ENCODE data around the gene KLHL20. TPM values are rescaled to one million over a fixed set of nuclear protein-coding genes. Genes with fewer than 3 reads are reported as not detected.

The KLHL20 gene
- polyA plus RNA-seq, 1 donor from 2014 or later, result 33.2 TPM

- H3F3A ChIP-seq (ENCODE audit: insufficient read depth, low read length, poor library complexity, severe bottlenecking), result no peaks in the 10 kb centered on the region
- H3K9ac ChIP-seq (ENCODE audit: low read length), result no peak overlapping the region
- no peaks in the 10 kb centered on the region for H3K36me3 ChIP-seq (ENCODE audit: insufficient read depth, low read length)
- no peaks in the 10 kb centered on the region for H3K79me2 ChIP-seq (replicated peaks; ENCODE audit: insufficient read depth, low read length)
- no peak overlapping the region for H3K4me3 ChIP-seq (ENCODE audit: low read length)
- no peaks in the 10 kb centered on the region for H3K9me2 ChIP-seq (ENCODE audit: insufficient read depth, low read length)
- no peak overlapping the region for H3K27ac ChIP-seq (ENCODE audit: low read length)
- H4K20me1 ChIP-seq (ENCODE audit: insufficient read depth), result no peaks in the 10 kb centered on the region
- H3K27me3 ChIP-seq (ENCODE audit: insufficient read depth, low read depth, low read length), result no peaks in the 10 kb centered on the region
- no peak overlapping the region for H2AFZ ChIP-seq (ENCODE audit: low read depth, low read length)
- TF ChIP-seq RAD21 (conservative IDR thresholded peaks at IDR 0.05) (no peak), SMC3 (conservative IDR thresholded peaks at IDR 0.05; ENCODE audit: poor library complexity) (no peak), POLR2AphosphoS5 (IDR thresholded peaks at IDR 0.05) (no peak), MXI1 (conservative IDR thresholded peaks at IDR 0.05; ENCODE audit: poor library complexity, severe bottlenecking) (no peak), TAF1 (IDR thresholded peaks at IDR 0.05; ENCODE audit: low read depth) (no peak), EZH2 (IDR thresholded peaks at IDR 0.05; ENCODE audit: borderline replicate concordance, insufficient read depth, low read length, poor library complexity, severe bottlenecking) (no peak), EP300 (conservative IDR thresholded peaks at IDR 0.05; ENCODE audit: poor library complexity, severe bottlenecking) (no peak), REST (IDR thresholded peaks at IDR 0.05; ENCODE audit: borderline replicate concordance) (no peak)
- no peak overlapping the region for H3K4me2 ChIP-seq (ENCODE audit: low read length)
- no peaks in the 10 kb centered on the region for H3K9me3 ChIP-seq (ENCODE audit: low read length)
Observed at GRCh38 chr1:173708787-173709186, 6.0 kb upstream of the KLHL20 start.

- H3K27ac ChIP-seq (ENCODE audit: low read length), result peak overlapping the region; percentile 87
- H3K79me2 ChIP-seq (replicated peaks; ENCODE audit: insufficient read depth, low read length), result peaks cover 27% of the 10 kb centered on the region
- H3F3A ChIP-seq (ENCODE audit: insufficient read depth, low read length, poor library complexity, severe bottlenecking), result peaks cover 6% of the 10 kb centered on the region
- no peaks in the 10 kb centered on the region for H3K9me3 ChIP-seq (ENCODE audit: low read length)
- H3K27me3 ChIP-seq (ENCODE audit: insufficient read depth, low read depth, low read length), result no peaks in the 10 kb centered on the region
- peak overlapping the region; percentile 76 for H3K9ac ChIP-seq (ENCODE audit: low read length)
- H3K4me2 ChIP-seq (ENCODE audit: low read length), result peak overlapping the region; percentile 65
- no peaks in the 10 kb centered on the region for H3K36me3 ChIP-seq (ENCODE audit: insufficient read depth, low read length)
- H4K20me1 ChIP-seq (ENCODE audit: insufficient read depth), result no peaks in the 10 kb centered on the region
- peak overlapping the region; percentile 98 for H2AFZ ChIP-seq (ENCODE audit: low read depth, low read length)
- H3K9me2 ChIP-seq (ENCODE audit: insufficient read depth, low read length), result no peaks in the 10 kb centered on the region
- peak overlapping the region; percentile 74 for H3K4me3 ChIP-seq (ENCODE audit: low read length)
- TF ChIP-seq EZH2 (IDR thresholded peaks at IDR 0.05; ENCODE audit: borderline replicate concordance, insufficient read depth, low read length, poor library complexity, severe bottlenecking) (no peak), SMC3 (conservative IDR thresholded peaks at IDR 0.05; ENCODE audit: poor library complexity) (no peak), CTCF (IDR thresholded peaks at IDR 0.05; ENCODE audit: poor library complexity, severe bottlenecking) (no peak), REST (IDR thresholded peaks at IDR 0.05; ENCODE audit: borderline replicate concordance) (no peak), RAD21 (conservative IDR thresholded peaks at IDR 0.05) (no peak), EP300 (conservative IDR thresholded peaks at IDR 0.05; ENCODE audit: poor library complexity, severe bottlenecking) (no peak), POLR2AphosphoS5 (IDR thresholded peaks at IDR 0.05) (no peak), MXI1 (conservative IDR thresholded peaks at IDR 0.05; ENCODE audit: poor library complexity, severe bottlenecking) (no peak), TAF1 (IDR thresholded peaks at IDR 0.05; ENCODE audit: low read depth) (no peak)
Observed at GRCh38 chr1:173714441-173714758, 381 bp upstream of the KLHL20 start.

All from neural cell (in vitro differentiated cells).